ENCODE measurements around the gene VPS29. TPM values are rescaled to one million over a fixed set of nuclear protein-coding genes. Genes with fewer than 3 reads are reported as not detected.
"Not testable (repeated sequence)": the region's sequence is repeated elsewhere in the genome, so short reads cannot be mapped to it uniquely, and the experiment has no call there.

VPS29 gene
- total RNA-seq, 1 donor, result 88.9 TPM

- H3K4me3 ChIP-seq (ENCODE audit: low read depth, low read length), result no peak overlapping the region
- DNase-seq (ENCODE audit: low read depth), result no peak
- TF ChIP-seq, protein P1, sequence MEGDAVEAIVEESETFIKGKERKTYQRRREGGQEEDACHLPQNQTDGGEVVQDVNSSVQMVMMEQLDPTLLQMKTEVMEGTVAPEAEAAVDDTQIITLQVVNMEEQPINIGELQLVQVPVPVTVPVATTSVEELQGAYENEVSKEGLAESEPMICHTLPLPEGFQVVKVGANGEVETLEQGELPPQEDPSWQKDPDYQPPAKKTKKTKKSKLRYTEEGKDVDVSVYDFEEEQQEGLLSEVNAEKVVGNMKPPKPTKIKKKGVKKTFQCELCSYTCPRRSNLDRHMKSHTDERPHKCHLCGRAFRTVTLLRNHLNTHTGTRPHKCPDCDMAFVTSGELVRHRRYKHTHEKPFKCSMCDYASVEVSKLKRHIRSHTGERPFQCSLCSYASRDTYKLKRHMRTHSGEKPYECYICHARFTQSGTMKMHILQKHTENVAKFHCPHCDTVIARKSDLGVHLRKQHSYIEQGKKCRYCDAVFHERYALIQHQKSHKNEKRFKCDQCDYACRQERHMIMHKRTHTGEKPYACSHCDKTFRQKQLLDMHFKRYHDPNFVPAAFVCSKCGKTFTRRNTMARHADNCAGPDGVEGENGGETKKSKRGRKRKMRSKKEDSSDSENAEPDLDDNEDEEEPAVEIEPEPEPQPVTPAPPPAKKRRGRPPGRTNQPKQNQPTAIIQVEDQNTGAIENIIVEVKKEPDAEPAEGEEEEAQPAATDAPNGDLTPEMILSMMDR (IDR thresholded peaks at IDR 0.05; ENCODE audit: insufficient read depth, low read length), result no peak
These were observed 26.4 kb upstream of the VPS29 start for GRCh38 chr12:110528277-110528839.

DNA sequence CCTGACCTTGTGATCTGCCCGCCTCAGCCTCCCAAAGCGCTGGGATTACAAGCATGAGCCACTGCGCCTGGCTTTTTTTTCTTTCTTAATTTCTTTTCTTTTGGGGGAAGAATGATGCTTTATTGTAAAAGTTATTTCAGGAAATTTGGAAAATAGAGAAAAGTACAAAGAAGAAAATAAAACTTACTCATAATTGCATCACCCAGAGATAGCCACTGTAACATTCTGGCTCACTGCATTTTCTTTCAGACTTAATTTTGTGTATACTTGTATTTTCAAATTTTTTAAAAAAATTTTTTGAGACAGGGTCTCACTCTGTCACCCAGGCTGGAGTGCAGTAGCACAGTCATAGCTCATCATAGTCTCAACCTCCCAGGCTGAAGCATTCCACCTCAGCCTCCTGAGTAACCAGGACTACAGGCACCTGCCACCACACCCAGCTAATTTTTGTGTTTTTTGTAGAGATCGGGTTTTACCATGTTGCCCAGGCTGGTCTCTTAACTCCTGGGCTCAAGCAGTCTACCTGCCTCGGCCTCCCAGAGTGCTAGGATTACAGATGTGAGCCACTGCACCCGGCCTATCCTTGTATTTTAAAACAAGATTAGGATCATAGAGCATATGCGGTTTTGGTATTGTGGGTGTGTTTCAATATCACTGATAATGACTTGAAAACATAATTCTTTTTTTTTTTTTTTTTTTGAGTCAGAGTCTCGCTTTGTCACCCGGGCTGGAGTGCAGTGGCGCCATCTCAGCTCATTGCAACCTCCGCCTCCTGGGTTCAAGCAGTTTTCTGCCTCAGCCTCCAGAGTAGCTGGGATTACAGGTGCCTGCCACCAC lies 19.2 kb upstream of the VPS29 start:
- peak; percentile 46 for DNase-seq (ENCODE audit: low read depth)
- H3K4me3 ChIP-seq (ENCODE audit: low read depth, low read length), result not testable (repeated sequence)

- DNase-seq (ENCODE audit: low read depth), result not testable (repeated sequence)
These were observed 16.1 kb upstream of the VPS29 start for GRCh38 chr12:110518014-110518413.

DNA sequence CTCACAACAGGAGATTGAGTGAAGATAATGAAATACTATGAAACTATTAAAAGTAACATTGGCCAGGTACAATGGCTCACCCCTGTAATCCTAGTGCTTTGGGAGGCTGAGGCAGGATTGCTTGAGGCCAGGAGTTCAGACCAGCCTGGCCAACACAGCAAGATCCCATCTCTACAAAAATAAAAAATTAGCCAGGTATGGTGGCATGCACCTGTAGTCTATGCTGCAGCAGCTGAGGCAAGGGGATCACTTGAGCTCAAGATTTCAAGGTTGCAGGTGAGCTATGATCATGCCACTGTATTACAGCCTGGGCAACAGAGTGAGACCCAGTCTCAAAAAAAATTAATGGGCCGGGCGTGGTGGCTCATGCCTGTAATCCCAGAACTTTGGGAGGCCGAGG lies 15.1 kb upstream of the VPS29 start:
- TF ChIP-seq, protein P1 (IDR thresholded peaks at IDR 0.05; ENCODE audit: insufficient read depth, low read length), result no peak
- DNase-seq (ENCODE audit: low read depth), result no peak
- no peak overlapping the region for H3K4me3 ChIP-seq (ENCODE audit: low read depth, low read length)

More at GRCh38 chr12:110518014-110518413, 16.1 kb upstream of the VPS29 start:
- not testable (repeated sequence) for H3K4me3 ChIP-seq (ENCODE audit: low read depth, low read length)

- TF ChIP-seq, protein P1 (IDR thresholded peaks at IDR 0.05; ENCODE audit: insufficient read depth, low read length), result no peak
- no peak overlapping the region for H3K4me3 ChIP-seq (ENCODE audit: low read depth, low read length)
- no peak for DNase-seq (ENCODE audit: low read depth)
These were observed 12.5 kb upstream of the VPS29 start for GRCh38 chr12:110514363-110514762.

DNA sequence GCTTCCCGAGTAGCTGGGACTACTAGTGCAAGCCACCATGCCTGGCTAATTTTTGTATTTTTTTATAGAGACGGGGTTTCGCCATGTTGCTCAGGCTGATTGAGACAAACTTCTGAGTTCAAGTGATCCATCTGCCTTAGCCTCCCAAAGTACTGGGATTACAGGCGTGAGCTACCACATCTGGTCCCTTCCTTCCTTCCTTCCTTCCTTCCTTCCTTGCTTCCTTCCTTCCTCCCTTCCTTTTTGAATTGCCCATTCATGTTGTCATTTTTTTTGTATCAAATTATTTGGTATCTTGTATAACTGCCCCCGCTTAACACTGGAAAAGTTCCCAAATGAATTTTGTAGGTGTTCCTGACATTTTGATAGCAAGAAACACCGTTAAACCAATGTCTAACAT lies 11.9 kb upstream of the VPS29 start:
- H3K4me3 ChIP-seq (ENCODE audit: low read depth, low read length), result no peak overlapping the region
- no peak for DNase-seq (ENCODE audit: low read depth)
- TF ChIP-seq, protein P1 (IDR thresholded peaks at IDR 0.05; ENCODE audit: insufficient read depth, low read length), result no peak

DNA sequence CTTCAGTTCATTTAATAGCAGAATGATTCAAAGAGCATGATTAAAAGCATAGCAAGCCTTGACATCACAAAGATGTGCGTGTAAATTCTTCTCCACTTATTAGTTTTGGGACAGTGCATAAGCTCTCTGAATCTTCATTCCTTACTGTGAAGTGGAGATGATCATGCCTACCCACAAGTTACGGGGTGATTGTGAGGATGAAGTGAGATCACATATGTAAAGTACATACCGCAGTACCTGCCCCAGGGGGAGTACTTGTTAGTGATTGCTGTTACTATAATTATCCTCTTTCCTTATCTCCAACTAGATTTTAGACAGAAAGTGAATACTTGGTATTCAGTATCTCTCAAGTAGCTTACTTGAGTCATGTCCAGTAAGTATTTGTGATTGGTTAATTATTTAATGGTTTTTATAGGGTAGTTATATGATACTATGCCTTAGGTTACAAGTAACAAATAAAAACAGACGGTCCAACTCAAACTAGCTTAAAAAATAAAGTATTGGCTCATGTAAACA lies 6.2 kb upstream of the VPS29 start:
- TF ChIP-seq, protein P1 (IDR thresholded peaks at IDR 0.05; ENCODE audit: insufficient read depth, low read length), result no peak
- no peak for DNase-seq (ENCODE audit: low read depth)
- H3K4me3 ChIP-seq (ENCODE audit: low read depth, low read length), result no peak overlapping the region

Data from fibroblast of the aortic adventitia (primary cell).